ENCODE data around the gene CPVL. TPM values are rescaled to one million over a fixed set of nuclear protein-coding genes. Genes with fewer than 3 reads are reported as not detected.

CPVL gene
- polyA plus RNA-seq, 2 of the 4 experiments (the other 2 are of a cell fraction) = 0.05 TPM; not detected in 1

- Histone ChIP-seq H3K4me2 (no peak overlapping the region), H3K9me3 (no peaks in the 10 kb centered on the region), H3K27ac (no peak overlapping the region), H3K4me3 (no peak overlapping the region), H3K4me1 (no peaks in the 10 kb centered on the region)
- POLR2A ChIA-PET = no interaction called here
- DNase-seq (ENCODE audit: low read depth in 1 of 2, low spot score in 1 of 2) (no peak), ATAC-seq (no peak), FAIRE-seq (no peak)
- WGBS (ENCODE audit: missing lambda C conversion rate) = 57% methylated on average over 2 of the region's 2 CpGs
- TF ChIP-seq MAFK (IDR thresholded peaks at IDR 0.05; ENCODE audit: partially characterized antibody) = no peak
- no peak for TF ChIP-seq CBX2 (IDR thresholded peaks at IDR 0.05; ENCODE audit: borderline replicate concordance, low read depth)
- TF ChIP-seq, protein P1, sequence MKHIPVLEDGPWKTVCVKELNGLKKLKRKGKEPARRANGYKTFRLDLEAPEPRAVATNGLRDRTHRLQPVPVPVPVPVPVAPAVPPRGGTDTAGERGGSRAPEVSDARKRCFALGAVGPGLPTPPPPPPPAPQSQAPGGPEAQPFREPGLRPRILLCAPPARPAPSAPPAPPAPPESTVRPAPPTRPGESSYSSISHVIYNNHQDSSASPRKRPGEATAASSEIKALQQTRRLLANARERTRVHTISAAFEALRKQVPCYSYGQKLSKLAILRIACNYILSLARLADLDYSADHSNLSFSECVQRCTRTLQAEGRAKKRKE (CRISPR knock-in tag; IDR thresholded peaks at IDR 0.05; ENCODE audit: low read depth) = no peak
- TF ChIP-seq HOXB13 (CRISPR knock-in tag; IDR thresholded peaks at IDR 0.05; ENCODE audit: low read depth) = no peak
- no peak for TF ChIP-seq FOSL2 (IDR thresholded peaks at IDR 0.05)
- no peak for TF ChIP-seq FOSL2 (CRISPR knock-in tag; IDR thresholded peaks at IDR 0.05)
- no peak for TF ChIP-seq GATA3 (IDR thresholded peaks at IDR 0.05; ENCODE audit: borderline replicate concordance)
- no peak for TF ChIP-seq RFX5 (IDR thresholded peaks at IDR 0.05)
- TF ChIP-seq SREBF2 (IDR thresholded peaks at IDR 0.05) = no peak
- TF ChIP-seq ZFP36 (IDR thresholded peaks at IDR 0.05; ENCODE audit: borderline replicate concordance, partially characterized antibody) = no peak
- no peak for TF ChIP-seq ZNF302 (CRISPR knock-in tag; IDR thresholded peaks at IDR 0.05)
- TF ChIP-seq PHF8 (IDR thresholded peaks at IDR 0.05; ENCODE audit: borderline replicate concordance, low read depth) = no peak
- TF ChIP-seq EHF (CRISPR knock-in tag; IDR thresholded peaks at IDR 0.05) = no peak
- TF ChIP-seq, protein P2, sequence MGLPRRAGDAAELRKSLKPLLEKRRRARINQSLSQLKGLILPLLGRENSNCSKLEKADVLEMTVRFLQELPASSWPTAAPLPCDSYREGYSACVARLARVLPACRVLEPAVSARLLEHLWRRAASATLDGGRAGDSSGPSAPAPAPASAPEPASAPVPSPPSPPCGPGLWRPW (IDR thresholded peaks at IDR 0.05) = no peak
- TF ChIP-seq EHMT2 (IDR thresholded peaks at IDR 0.05; ENCODE audit: low read depth) = no peak
- no peak for TF ChIP-seq HOXB5 (CRISPR knock-in tag; IDR thresholded peaks at IDR 0.05)
- TF ChIP-seq ESRRA (IDR thresholded peaks at IDR 0.05; ENCODE audit: borderline replicate concordance, low read length) = no peak
- TF ChIP-seq CHD4 (IDR thresholded peaks at IDR 0.05; ENCODE audit: borderline replicate concordance) = no peak
- CTCF ChIA-PET = no interaction called here
These were observed 106.3 kb downstream of the CPVL start for GRCh38 chr7:29039821-29040578.

- CTCF ChIA-PET = interaction anchor here (1.6 kb wide), 1 partner anchor 116 kb away, joined by 3 read pairs; no protein-coding TSS in a partner anchor
- POLR2A ChIA-PET = no interaction called here
- 44% methylated on average over 2 of the region's 2 CpGs for WGBS (ENCODE audit: missing lambda C conversion rate)
- no peak for TF ChIP-seq FOSB (CRISPR knock-in tag; IDR thresholded peaks at IDR 0.05)
- no peak for TF ChIP-seq ZSCAN20 (CRISPR knock-in tag; IDR thresholded peaks at IDR 0.05)
- no peak for TF ChIP-seq HMGXB4 (CRISPR knock-in tag; IDR thresholded peaks at IDR 0.05; ENCODE audit: borderline replicate concordance)
- TF ChIP-seq HEYL (CRISPR knock-in tag; IDR thresholded peaks at IDR 0.05) = no peak
- no peak for TF ChIP-seq POLR2AphosphoS2 (conservative IDR thresholded peaks at IDR 0.05; ENCODE audit: low read length)
- no peak for TF ChIP-seq HDAC2 (IDR thresholded peaks at IDR 0.05)
- TF ChIP-seq KDM1A (IDR thresholded peaks at IDR 0.05; ENCODE audit: low read depth) = no peak
- no peak for TF ChIP-seq ZNF302 (CRISPR knock-in tag; IDR thresholded peaks at IDR 0.05)
- TF ChIP-seq RCOR1 (IDR thresholded peaks at IDR 0.05; ENCODE audit: low read depth, low read length) = no peak
- TF ChIP-seq BHLHE40 (IDR thresholded peaks at IDR 0.05; ENCODE audit: low read depth, low read length) = no peak
- TF ChIP-seq KDM5A (IDR thresholded peaks at IDR 0.05) = no peak
- Histone ChIP-seq H3K9me3 (no peaks in the 10 kb centered on the region), H3K4me3 (no peak overlapping the region), H3K4me1 (no peaks in the 10 kb centered on the region), H3K27ac (no peak overlapping the region), H3K4me2 (no peak overlapping the region)
- DNase-seq (ENCODE audit: low read depth in 1 of 2, low spot score in 1 of 2) (no peak), ATAC-seq (no peak), FAIRE-seq (no peak)
These were observed 107.9 kb downstream of the CPVL start for GRCh38 chr7:29038463-29038862.

All from A549 (cell line).